Right kidney (tissue), 1 donor: ENCODE data around the gene MECP2.
A peak's percentile ranks its signal among the peaks of the same experiment; 100 is the strongest.

ENCODE experiments used
- DNase-seq: peaks from one replicate; pipeline ENCODE4 v3.0.0-alpha.2; 2016

MECP2 gene

DNA sequence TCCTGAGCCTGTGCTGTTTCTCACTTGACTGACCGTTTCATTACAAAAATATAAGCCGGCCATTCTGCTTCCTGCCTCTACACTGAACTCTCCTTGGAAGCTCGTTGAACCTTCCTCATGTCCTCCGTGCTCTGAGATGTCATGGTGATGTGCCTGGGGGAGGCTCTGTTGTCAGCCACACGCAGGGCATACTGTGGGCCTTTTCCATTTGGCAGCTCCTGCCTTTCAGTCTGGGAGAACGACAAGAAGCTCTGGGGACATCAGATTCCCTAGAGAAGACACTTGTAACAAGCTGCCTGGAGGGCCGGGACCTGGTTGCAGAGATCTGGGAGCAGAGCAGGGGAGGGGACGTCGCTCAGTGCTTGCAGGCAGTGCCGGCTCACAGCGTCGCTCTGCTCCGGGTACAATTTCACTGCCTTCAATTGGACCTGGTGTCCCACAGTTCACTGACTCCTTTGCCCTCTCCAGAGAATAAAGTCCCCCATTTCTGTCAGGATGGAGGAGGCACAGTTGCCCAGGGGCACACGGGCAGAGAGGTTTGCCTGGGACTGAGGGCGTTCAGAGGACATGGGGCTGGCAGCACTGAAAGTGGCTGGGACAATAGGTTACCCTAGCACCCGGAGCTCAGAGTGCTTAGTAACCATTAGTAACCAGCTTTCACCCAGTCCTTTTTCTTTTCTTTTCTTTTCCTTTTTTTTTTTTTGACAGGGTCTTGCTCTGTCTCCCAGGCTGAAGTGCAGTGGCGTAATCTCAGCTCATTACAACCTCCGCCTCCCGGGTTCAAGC, 19.1 kb upstream of the MECP2 start:
- peak; percentile 32 for DNase-seq

DNA sequence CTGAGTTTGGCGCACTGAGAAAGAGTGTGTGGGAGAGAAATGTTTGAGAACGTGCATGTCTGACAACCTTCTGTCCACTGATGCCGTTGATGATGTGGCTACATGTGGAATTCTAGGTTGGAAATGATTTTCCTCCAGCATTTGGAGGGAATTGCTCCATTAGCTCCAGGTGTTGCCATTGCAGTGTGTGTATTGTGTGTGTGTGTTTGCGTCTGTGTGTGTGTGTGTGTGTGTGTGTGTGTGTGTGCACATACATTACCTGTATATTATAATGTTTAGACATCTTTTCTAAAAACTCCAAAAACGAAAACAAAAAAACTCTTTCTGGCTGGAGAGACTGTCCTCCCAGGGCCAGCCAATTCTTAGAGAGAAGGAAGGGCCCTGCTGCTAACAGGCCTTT, 18.2 kb upstream of the MECP2 start:
- no peak for DNase-seq

DNA sequence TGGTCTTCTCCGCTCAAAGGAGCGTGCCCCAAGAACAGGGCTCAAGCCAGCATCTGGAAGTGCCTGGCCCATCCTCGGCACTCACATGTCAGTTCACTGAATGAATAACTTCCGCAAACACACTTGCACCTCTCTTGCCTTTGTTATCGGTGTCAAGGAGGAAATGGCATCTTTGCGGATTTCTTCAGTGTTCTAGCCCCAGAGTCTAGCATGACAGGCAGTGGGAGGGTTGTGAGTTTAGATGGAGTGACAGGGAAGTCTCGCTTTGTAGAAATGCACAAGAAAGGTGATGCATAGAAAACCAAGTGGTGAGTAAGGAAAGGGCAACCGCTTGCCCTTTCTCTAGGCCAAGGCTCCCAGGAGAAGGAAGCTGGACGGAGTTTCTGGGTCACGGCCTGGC, 17.6 kb upstream of the MECP2 start:
- no peak for DNase-seq

DNA sequence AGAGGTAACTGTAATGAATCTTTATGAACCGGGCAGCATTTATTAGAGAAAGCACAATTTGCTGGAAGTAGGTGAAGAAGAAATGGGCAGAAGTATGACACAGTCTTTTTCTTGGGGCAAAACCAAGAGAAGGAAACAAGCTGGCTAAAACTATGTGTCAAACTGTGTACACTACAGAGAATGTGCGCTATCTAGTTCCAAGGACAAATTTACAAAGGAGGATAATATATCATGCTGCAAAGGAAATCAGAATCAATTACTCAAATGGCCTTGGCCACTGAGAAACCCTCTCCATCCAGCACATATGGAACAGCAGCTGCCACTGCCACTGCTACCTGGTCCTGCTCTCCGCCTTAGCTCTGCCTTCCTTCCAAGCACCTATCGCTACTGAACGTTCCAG, 17.1 kb upstream of the MECP2 start:
- DNase-seq: no peak

DNA sequence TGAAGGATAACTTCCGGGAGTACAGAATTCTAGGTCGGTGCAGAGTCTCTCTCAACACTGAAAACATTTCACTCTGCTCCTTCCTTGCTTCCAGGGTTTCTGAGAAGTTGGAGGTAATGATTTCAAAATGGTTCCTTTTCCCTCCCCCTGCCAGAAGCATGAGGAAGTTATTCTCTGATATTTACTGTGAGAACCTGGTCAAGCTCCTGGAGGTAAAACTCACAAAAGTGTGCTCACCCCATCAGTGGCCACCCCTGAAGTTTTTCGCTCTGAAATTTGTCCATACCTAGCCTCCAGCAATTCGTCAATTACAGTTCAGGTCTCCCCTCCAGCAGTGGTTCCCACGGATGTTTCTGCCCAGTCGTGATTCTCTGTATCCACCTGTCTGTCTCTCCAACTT, 16.2 kb upstream of the MECP2 start:
- DNase-seq: no peak

DNA sequence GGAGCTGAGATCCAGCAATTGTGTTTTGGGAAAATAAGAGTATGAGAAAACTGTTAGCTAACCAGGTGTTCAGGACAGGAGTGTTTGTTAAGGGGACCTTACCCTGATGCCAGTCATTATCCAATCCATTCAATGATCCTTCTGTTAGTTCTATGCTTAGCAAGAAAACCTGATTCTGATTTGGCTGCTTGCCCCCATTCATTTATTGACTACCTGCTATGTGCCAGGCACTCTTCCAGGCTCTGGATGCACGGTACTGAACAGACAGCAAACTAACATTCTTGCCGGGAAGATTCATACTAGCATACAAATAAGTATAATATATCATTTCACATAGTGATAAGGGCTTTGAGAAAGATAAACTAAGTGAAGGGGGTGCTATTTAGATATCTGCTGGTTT, 1.0 kb upstream of the MECP2 start:
- no peak for DNase-seq

DNA sequence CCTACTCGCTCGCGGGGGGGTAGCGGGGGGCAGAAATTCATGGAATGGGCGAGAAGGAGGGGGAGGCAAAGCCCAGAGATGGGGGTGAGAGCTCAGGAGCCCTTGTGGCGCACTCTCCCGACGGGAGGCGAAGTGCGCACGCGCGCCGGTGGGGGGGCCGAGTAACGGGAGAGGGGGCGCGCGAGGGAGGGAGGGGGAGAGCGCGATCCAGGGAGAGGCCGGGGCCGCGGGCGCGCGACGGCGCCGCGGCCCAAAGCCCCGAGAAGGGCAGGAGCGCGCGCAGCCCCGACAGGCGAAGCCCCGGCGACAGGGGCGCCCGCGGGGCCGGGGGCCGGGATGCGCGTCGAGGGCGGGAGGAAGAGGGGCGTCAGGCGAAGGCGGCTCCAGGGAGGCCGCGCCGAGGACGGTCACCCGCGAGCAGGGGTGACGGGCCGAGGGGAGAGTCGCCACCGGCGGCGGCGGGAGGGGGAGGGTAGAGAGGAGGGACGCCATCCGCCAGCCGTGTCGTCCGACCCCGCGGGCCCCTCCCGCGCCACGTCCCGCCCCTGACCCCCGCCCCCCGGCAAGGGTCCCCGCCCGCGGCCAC, 421 bp downstream of the MECP2 start:
- peak; percentile 61 for DNase-seq

DNA sequence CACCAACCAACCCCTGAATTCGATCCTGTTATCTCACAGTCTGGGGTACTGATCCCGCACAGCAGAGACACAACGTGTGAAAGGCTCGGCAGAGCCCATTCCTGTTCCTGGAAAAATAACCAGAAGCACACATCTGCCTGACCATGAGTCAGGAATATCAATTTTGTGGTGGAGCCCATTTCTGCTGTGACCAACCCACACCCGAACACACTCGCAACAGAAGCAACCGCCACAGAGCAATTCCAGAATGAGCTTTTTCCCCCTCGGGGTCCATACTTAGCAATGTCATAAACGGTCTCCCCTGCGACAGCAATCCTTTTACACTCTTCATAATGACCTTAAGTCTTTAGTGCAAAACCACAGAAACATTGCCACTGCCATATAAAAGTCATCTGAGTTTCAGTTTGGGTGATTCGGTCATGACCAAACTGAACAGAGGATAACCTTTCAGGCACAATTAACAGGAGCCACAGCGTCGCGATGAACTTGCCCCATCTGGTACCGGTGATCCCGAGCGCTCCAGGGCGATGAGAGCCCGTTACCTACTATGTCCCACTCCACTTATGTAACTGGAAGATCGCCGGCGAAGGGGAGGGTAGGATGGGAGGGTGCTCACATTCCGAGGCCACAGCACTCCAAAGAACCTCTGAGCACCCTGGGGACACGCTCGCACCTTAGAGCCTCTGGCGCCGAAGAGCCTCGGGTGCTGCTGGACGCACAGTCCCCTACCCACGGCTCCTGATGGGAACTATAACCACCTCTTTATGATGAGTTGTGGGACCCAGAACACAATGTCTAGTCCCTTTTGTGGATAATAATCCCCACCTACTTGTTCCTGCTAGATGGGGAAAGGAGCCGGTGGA, 1.1 kb downstream of the MECP2 start:
- DNase-seq: peak; percentile 37

DNA sequence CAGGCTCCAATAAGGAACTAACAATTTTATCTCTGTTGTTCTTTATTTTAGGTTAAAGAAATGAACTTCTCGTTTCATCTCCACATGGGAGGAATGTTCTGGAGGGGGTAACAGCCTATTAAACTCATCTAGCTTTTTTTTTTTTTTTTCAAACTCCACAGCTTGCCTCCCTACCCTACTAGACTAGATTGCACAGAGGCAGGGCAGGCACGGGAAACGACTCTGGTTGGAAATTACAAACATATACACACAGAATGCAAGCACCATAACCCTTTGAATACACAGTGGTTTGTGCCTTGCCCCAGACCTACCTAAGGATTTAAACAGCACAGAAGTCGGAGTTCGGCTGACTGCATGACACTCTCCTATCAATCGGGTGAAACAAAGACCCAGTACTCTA, 2.7 kb downstream of the MECP2 start:
- no peak for DNase-seq

DNA sequence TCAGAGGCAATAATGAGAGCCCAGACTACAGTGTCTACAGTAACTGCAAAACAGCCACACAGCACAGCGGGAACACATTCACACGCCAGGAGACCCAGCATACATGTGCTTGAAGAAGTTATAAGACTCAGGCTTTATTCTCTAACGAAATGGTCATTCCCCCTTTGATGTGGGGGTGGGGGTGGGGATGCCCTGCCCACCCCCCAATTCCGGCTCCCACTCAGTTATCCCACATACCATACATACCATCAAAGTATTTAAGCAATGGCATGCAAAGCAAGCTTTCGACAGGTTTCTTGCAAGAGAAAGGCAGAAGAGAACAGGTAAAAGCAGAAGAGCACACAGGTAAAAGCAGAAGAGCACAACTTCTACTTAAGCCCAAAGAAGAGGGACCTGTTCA, 3.6 kb downstream of the MECP2 start:
- no peak for DNase-seq

DNA sequence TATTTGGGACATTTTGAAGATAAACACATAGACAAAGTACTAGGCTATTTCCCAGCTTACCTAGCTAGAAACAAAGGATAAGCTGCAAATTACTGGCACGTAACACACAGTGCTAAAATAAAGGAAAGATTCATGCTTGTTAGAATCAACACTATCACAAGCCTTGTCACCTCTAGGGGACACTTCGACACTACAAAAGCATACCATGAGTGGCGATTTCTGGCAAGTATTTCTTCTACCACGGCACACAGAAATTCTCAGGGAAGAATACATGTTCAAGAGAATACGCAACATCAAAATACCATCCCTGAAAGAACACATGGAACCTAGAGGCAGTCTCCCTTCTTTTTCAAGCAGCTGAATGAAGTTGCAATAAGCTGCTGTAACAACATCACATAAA, 5.1 kb downstream of the MECP2 start:
- DNase-seq: no peak

DNA sequence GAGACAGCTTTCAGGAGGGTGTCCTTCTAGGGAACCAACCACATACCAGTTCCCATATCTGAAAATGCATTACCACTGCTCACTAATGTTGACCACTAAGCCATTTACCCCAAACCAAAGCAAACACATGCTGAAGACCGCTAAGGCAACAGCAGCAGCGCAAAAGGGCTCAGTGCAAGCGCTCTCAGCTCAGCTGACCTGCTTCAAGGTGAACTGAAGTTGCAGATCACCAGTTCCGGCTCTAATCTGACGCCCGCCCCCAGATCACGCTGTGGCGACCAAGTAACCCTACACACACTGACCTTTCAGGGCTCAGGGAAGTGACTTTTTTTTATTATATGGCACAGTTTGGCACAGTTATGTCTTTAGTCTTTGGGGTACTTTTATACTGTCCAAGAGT, 5.8 kb downstream of the MECP2 start:
- no peak for DNase-seq

DNA sequence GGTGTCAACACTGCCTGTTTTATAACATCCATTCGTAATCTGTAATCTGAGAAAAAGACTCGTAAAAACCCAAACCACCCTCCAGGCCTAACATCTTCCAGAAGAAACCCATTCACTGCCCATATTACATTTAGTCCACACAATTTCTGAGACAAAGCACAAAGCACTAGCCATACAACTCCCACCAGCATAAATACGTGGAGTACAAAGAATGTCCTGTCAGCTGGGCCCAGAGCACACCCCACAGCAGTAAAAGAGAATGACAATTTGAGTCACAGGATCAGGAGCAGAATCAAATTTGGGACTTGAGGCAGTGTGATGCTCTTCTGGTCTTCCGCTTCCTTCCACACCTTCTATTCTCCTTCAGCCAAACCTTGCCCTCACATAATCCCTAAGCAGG, 6.8 kb downstream of the MECP2 start:
- DNase-seq: no peak

DNA sequence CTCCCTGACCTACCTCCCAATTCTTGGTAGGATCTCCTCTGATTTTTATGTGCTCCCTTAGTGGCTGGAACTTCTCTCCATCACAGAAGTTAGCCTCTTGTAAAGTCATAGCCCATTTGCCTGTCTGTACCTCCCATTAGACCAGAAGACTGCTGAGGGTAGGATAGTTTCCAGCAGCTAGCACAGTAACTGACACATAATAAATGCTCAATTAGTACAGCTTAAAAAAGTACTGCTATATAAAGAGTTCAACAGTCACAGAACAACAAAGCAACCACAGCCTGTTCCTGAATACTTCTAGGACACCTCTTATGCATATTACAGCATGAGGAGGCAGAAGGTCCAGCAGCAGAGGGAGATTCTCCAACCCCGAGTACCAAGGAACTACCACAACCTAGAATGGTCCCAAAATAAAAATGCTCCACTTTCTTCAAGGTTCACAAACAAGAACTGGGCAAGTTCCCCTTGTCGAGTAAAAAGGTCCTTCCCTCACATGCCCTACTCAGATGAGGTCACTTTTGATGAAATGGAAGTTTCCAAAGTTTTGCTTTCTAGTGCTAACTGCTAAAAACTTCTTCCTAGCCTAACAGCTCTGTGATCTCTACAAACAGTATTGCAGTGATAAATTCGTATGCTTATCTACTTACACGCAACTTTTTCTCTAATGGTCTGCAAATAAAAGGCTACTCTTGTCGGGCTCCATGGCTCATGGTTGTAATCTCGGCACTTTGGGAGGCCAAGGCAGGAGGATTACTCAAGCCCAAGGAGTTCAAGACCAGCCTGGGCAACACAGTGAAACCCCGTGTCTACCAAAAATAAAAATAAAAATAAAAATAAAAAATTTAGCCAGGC, 12.8 kb downstream of the MECP2 start:
- no peak for DNase-seq

DNA sequence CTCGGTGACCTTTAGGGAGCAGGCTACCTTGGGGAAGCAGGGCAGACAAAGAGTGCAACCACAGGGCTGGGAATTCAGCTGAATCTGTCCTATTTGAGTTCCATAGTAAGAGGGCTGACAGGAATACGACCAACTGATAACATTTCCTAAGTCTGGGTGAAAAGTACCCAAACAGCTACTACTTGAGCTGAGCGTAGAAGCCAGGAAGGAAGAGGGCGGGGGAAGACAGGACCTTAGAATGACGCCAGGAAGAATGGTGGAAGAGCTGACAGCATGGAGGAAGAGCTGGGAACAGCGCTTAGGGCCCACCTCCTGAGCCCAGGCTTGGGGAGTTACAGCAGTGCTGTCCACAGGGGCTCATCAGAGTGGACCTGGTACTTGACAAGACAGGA, 14.4 kb downstream of the MECP2 start:
- no peak for DNase-seq

DNA sequence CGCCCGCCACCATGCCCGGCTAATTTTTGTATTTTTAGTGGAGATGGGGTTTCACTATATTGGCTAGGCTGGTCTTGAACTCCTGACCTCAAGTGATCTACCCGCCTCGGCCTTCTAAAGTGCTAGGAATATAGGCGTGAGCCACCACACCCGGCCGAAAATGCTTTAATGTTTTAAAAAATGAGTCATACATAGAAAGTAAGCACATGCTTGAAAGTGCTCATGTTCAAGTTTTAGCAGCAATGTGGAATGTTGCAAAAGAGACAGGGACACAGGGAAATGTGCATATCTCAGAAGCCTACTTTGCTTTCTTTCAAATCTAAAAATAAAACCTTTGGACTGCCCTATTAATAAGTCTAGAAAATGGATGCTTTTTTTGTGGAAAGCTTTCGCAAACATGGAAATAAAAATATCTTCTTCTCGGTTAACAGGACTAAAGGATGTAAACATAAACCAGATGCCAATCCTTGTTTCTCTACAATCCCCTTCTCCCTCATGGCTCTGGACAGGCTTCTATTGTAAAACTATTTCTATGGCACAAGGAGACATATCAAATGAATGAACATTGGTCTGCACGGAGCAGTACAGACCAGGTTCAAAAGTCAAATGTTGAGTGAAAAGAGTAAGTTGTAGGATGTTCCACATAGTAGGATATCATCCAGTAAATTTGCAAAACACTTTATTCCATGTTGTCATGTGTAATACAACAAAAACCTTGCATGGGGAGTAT, 15.0 kb downstream of the MECP2 start:
- no peak for DNase-seq

DNA sequence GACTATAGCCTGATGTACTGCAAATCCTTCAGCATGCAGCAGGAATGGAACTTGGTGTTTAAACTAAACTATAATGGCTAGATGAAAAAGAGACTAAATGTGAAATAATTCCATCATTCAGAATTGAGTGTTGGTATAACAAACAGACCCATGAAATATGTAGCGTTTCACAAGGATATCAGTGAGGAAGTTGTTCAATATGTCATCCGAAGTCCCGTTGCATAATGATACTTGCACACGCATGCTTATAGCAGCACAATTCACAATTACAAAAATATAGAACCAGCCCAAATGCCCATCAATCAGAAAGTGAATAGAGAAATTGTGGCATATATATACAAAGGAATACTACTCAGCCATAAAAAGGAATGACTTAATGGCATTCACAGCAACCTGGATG, 20.4 kb downstream of the MECP2 start:
- no peak for DNase-seq

DNA sequence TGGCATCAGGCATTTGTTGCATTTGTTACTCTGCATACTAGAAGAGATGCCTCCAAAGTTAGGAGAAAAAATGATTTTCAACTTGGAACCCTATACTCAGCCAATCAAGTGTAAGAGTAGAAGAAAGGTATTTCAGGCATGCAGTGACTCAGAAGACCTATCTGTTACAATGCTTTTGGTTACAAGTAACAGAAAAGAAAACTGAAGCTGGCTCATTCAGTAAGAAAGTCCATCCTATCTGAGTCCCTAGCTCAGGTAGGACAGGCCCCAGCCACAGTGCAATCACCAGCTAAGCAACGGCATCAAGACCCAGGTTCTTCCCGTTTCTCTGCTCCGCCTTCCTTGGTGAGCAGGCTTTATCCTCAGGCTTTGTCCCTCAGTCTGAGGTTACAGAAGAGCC, 23.3 kb downstream of the MECP2 start:
- DNase-seq: no peak

DNA sequence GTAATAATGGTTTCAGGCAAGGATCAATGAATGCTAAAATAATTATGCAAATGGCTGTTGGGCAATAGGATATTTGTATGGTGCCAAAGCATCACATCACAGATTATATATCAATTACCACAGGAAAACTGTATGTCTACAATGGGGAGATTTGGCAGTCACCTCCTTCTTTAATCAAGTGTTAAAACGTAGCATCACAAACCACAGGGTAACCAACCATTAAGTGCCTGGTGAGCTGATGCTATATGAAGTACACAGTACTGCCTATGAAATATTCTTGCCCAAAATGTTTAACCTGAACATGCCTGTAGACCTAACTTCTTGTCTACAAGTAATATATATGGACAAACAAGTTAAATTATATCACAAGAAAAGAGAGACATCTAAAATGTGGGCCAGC, 25.3 kb downstream of the MECP2 start:
- DNase-seq: no peak

DNA sequence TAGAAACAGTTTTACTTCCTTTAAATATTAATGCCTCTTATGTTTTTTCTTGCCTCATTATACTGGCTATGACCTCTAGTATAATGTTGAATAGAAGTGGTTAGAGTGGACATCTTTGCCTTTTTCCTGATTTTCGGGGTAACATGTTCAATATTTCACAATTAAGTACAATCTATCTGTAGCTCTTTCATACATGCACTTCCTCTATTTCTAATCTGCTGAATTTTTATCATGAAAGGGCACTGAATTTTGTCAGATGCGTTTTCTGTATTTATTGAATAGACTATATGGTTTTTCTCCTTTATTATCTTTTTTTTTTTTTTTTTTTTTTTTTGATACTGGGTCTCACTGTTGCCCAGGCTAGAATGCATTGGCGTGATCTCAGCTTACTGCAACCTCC, 29.0 kb downstream of the MECP2 start:
- DNase-seq: no peak

DNA sequence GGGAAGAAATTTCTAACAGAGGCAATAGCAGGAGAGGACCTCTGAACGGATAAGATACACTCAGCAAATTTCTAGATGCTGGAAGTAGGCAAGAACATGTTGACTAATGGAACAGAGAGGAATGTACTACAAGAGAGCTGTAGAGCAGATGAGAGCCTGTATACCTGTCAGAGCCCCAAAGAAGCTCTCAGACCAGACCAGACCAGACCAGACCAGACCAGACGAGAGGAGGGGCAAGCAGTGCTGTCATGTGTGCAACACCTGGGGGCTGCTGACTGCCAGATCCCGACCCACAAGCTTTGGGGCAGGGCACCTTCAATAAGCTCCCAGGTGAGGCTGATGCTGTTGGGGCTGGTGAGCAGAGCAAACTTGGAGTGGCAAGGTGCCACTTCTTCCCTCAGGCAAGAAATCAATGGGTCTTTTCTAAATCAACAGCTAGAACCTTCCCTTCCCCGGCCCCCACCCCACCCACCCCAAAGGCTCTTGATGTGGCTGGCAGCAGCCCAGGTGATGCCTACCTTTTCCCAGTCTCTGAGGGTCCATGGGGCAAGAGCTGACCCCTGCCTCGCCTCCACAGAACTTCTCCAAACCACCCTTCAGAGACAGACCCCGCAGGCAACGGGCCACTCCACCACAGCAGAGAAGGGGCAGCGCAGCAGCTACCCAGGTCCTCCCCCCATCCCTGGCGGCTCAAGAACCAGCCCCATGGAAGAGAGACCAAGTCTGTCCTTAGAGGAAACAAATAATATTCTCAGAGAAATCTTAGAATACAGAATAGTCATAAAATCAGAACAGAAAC, 32.7 kb downstream of the MECP2 start:
- DNase-seq: no peak
